ENCODE results near the gene IFT27. TPM values are rescaled to one million over a fixed set of nuclear protein-coding genes. Genes with fewer than 3 reads are reported as not detected.

IFT27 gene
- total RNA-seq, 1 donor from 2014 or later = 21.4 TPM

GRCh38 chr22:36797374-36797773 lies 21.5 kb upstream of the IFT27 start:
- no peak for DNase-seq (ENCODE audit: low spot score)

GRCh38 chr22:36796552-36797175 lies 20.7 kb upstream of the IFT27 start:
- no peak for DNase-seq (ENCODE audit: low spot score)

DNA sequence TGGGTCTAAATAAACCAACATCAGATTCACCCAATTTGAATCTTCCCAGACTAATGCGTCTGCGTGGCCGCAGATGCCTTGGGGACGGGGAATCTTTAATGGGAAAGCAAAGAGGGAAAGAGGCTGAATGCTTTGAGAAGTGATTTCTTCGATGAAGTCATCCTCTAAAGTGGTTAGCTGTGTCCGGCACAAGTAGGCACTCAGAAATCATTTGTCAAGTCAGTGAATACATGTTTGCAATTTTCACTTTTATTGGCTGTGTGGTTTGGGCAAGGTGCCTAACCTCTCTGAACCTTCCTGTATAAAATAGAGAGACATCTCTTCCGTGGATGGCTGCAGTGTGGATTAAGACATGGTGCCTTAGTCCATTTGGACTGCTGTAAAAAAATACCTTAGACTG lies 19.7 kb upstream of the IFT27 start:
- DNase-seq (ENCODE audit: low spot score) = no peak

DNA sequence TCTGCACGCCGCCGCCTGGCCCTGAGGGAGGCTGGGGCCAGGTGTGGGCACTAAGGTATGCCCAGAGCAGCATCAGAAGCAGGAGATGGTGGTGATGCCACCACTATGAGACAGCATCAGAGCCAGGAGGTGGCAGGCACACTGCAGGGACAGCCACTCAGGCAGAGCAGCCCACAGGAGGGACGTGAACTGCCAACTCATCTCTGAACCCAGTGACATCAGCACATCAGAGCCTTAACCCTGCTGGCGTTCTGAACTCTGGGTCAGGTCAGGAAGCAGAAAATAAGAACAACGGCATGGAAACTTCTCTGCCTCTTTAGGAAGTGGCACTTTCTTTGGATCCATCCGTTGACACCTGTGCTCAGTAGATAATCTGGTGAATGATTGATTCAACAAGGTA lies 14.7 kb upstream of the IFT27 start:
- DNase-seq (ENCODE audit: low spot score) = no peak

DNA sequence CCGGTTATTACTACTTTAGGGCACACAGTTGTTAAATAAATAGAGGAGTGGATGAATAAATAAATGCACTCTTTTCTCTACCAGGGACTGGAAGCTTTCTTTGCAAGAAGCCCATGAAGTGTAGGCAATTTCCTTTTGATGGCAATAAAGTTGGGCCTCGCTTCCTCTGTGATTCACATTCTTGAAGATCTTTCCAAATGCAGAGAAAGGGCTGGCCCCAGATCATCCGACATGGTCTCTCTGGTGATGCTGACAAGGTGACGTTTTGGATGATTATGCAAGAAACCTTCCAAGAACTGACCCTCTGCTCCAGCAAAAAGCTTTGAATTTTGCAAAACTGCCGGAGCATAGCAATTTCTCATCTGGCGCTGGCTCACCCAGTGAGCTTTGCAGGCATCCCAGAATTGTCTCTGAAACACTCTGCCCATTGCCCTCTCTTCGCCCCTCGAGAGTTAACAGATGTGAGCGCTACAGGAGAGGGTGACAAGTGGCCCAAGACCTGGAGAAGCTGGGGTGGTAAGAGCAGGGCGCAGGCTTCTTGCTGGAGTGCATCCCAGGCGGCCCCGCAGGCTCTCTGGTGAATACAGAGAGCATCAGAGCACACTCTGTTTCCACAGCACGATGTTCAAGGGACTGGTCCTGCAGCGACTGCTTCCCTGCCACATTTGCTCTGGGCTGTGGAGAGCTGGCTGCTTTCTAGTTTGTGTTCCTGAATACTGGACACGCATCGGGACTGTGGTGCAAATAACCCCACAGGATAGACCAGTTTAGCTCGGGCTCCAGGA lies 11.5 kb upstream of the IFT27 start:
- DNase-seq (ENCODE audit: low spot score) = peak; percentile 55

- no peak for DNase-seq (ENCODE audit: low spot score)
Observed at GRCh38 chr22:36783743-36784142, 7.8 kb upstream of the IFT27 start.

GRCh38 chr22:36781656-36782627 lies 6.0 kb upstream of the IFT27 start:
- peak; percentile 66 for DNase-seq (ENCODE audit: low spot score)

GRCh38 chr22:36778020-36778419 lies 2.1 kb upstream of the IFT27 start:
- DNase-seq (ENCODE audit: low spot score) = no peak

DNA sequence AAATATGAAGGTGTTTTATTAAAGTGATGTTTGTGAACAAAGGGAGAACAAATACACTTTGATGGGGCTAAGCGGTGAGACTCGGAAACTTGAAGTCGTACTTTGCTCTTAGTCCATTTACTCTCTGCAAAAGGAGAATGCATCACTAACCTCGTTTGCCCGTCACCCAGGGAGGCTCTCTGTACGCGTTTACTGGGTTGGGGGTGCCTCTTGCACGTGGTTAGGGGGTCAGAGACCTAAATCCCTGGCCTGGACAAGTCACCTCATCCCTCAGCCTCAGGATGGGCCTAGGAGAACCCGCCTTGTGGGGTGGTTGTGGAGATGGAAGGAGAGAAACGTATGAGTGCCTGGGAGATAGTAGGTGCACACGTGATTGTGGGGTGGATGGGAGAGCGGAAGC lies 803 bp upstream of the IFT27 start:
- DNase-seq (ENCODE audit: low spot score) = no peak

- DNase-seq (ENCODE audit: low spot score) = peak; percentile 25
Observed at GRCh38 chr22:36775586-36775963, 344 bp downstream of the IFT27 start.

- peak; percentile 36 for DNase-seq (ENCODE audit: low spot score)
Observed at GRCh38 chr22:36773935-36774334, 2.0 kb downstream of the IFT27 start.

DNA sequence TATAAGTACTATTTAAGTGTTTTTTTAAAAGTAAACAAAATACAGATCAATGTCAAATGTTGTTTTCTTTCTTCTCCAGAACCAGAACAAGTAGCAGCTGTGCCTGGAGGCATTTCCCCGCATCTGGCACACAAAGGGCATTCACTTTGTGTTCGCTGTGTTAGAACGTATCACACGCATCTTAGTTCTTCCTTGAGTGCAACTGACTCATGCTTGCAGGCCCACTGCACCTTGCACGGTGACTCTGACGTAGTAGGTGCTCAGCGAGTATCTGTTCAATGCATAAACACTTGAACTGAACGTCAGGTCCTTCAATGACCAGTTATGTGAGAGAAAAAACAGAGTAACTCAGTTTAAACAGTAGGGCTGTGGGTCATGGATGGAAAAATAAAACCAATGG lies 3.5 kb downstream of the IFT27 start:
- DNase-seq (ENCODE audit: low spot score) = no peak

GRCh38 chr22:36771356-36772063 lies 4.4 kb downstream of the IFT27 start:
- DNase-seq (ENCODE audit: low spot score) = no peak

GRCh38 chr22:36770513-36771231 lies 5.2 kb downstream of the IFT27 start:
- DNase-seq (ENCODE audit: low spot score) = no peak

GRCh38 chr22:36769541-36770512 lies 6.1 kb downstream of the IFT27 start:
- no peak for DNase-seq (ENCODE audit: low spot score)

GRCh38 chr22:36768616-36769015 lies 7.3 kb downstream of the IFT27 start:
- DNase-seq (ENCODE audit: low spot score) = no peak

GRCh38 chr22:36768141-36768540 lies 7.8 kb downstream of the IFT27 start:
- DNase-seq (ENCODE audit: low spot score) = no peak

DNA sequence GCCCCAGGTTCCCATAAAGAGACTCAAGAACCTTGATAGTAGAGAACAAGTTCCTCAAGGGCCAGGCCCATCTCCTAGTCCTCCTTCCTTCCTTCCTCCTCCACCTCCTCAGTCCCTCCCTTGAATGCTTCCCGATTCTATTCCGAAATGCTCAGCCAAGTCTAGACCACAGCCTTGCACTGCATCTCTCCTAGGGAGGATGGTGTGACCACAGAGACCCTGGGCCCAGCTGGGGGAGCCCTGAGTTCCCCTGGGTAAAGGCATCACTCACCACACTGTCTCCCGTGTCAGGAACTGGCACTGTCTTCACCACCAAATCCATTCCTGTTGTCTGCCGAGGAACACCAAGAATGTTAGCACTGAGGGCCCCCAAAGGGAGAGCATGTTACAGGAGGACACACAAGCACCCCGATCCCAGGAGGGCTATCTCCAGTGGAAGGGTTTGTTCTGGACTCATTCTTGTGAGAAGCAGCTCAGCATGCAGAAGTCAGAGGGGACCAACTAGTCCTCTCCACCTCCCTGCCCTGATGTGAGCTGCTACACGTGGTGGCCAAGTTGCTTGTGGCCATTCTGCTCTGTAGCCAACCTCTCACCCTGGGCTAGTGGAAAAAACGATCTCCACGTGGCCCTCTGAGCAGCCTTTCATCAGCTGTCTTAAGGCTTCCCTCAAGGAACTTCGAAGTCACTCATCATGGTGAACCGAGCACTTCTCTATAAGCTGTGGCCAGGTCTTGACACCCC lies 8.7 kb downstream of the IFT27 start:
- no peak for DNase-seq (ENCODE audit: low spot score)

DNA sequence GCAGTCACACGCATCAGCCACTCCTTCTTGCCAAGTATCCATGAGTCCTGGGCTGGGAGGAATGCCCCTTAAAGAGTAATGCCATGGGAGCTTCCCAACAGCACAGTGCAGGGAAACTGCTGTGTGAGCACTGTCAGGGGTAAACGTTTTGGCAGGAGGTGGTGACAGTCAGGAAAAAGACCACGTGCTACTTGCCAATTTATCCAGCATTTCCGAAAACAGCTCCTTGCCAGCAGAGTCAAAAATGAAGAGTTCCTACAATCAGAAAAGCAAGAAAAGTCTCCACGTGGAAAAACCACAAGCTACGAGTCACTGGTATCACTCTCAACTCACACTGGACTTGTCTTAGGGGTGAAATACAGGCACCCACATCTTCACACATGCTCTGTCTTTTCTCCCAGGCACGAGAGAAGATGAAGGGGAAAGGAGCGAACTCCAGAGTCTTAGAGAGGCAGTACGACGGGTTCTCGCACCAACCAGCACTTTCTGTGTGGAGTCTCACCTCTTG lies 9.9 kb downstream of the IFT27 start:
- no peak for DNase-seq (ENCODE audit: low spot score)
